Measurements from ENCODE around the gene LRP11.
"Not testable (repeated sequence)": the region's sequence is repeated elsewhere in the genome, so short reads cannot be mapped to it uniquely, and the experiment has no call there.

The LRP11 gene

DNA sequence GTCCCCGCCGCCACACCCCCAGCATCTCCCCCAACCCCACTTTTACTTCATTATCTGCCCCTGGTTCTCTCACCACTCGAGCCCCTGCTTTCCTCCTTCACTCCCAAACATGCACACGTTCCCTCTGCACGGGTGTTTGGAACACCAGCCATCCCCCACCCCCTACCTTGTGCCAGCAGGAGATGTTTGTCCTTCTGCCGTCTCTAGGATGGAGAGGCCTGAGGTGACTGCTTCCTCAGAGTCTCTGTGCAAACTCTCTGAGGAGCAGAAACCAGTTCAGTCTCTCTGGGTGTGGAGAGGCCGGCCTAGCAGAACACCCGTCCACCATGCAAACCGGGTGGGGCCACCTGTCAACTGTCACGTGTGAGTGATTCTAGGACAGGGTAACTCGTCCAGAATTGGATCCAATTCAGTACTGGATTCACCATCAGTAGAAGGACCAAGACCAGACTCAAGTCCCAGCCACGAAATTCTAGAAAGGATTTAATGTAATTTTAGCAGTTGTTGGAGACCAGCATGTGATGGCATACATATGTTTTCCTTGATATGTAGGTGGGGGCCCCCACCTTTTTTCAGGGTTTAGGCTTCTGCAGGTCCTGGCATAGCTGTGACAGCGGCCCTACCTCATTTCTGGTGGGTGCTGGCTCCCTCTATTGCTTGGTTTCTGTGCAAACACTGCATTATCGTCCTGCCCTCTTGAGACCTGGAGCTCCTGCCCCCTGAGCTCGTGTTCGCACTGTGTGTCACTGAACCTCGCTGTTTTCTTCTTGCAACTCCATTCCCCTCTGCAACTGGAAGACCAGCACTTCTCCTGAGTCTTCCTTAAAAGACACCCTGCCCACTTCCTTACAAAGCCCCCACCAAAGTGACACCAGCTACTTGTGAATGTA is 33.9 kb upstream of the LRP11 start, which contains the start of gene RAET1E:
Gene RAET1E (minus strand): TSS at position 259 of the 890 bp plus-strand sequence. CDS start 7,212 bp downstream, outside the sequence.
- no peak for DNase-seq (ENCODE audit: low spot score)

DNA sequence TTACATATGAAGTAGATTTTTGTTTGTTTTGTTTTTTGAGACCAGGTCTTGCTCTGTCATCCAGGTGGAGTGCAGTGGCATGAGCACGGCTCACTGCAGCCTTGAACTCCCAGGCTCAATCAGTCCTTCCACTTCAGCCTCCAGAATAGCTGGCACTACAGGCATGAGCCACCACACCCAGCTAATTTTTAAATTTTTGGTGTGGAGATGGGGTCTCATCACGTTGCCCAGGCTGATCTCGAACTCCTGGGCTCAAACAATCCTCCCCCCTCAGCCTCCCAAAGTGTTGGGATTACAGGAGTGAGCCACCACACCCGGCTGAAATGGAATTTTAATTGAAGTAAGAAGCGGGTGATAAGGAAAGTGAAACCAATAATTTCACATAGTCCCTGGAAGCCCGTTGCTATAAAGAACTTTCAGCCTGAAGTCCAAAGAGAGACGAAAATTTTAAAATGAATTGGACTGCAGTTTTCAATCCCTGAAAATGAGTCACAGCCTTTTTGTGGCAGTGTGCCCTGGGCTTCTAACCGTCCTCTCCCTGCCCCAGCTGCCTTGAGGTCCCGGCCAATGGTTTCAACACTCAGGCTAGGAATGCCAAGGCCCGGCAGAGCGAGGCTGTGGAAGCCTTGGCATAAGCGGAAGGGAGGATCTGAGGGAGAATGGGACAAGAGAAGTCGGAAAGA is 33.0 kb upstream of the LRP11 start:
- peak; percentile 97 for DNase-seq (ENCODE audit: low spot score)

DNA sequence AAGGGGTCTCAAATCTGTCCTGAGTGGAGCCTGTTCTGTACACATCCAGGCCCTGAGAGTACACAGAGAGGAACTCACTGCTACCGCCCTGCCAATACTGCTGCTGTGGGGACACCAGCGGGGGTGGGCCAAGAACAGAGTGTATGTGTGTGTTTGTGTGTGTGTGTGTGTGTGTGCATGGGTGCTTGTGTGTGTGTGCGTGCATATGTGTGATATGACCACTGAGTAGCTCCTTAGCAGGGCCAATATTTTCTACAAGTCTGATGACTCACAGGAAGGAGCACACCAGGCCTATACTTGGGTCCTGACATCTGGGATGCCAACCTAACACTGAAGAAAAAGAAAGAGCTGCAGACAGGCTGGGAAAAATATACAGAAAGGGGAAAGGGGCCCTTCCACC is 32.3 kb upstream of the LRP11 start:
- no peak for DNase-seq (ENCODE audit: low spot score)

DNA sequence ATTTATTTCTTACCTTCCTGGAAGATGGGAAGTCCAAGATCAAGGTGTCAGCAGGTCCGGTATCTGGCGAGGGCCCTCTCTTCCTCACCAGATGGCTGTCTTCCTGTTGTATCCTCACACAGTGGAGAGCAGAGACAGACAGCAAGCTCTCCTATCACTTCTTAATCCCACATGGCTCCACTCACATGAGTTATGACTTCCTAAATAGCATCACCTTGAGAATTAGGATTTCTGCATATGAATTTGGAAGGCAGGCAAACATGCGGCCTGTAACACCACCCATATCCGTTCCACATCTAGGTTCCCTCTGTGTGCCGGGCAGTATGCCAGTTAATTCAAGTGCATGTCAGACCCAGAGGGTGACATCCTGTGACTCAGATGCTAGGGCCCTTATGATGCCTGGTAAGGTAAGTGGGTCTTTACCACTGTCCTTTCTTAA is 31.7 kb upstream of the LRP11 start:
- DNase-seq (ENCODE audit: low spot score) = peak; percentile 56

DNA sequence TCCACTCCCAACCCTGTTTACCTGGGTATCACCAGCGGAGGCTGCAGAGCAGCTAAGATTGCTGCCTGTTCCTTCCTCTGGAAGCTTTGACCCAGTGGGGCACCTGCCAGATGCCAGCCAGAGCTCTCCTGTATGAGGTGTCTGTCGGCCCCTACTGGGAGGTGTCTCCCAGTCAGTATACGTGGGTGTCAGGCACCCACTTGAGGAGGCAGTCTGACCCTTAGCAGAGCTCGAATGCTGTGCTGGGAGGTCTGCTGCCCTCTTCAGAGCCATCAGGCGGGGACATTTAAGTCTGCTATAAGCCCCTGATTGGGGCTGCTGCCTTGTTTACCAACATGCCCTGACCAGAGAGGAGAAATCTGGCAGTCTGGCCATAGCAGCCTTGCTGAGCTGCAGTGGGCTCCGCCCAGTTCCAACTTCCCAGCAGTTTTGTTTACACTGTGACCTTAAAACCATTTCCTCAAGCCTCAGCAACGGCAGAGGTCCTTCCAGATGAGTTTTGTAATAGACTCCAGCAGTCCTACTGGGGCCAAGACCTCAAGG is 31.0 kb upstream of the LRP11 start:
- DNase-seq (ENCODE audit: low spot score) = peak; percentile 62

DNA sequence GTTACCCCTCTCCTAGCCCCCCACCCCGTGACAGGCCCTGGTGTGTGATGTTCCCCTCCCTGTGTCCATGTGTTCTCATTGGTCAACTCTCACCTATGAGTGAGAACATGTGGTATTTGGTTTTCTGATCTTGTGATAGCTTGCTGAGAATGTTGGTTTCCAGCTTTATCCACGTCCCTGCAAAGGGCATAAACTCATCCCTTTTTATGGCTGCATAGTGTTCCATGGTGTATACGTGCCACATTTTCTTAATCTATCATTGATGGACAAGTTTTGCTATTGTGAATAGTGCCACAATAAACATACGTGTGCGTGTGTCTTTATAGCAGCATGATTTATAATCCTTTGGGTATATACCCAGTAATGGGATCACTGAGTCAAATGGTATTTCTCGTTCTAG is 27.7 kb upstream of the LRP11 start:
- not testable (repeated sequence) for DNase-seq (ENCODE audit: low spot score)

DNA sequence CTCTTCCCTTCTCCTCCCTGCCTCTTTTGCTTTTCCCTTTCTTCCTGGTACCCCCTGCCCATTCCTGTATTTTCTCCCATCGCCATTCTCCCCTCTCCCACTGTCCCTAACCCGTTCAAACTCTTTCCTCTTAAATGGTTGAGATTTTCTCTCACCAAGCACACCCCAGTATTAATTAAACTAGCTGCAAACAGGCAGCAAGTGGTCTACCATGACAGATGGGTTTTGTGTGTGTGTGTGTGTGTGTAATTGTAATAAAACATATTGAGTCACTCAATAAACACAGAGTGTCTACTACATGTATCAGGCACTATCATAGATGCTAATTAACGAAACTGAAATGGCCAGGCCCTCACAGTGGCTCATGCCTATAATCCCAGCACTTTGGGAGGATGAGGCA is 27.1 kb upstream of the LRP11 start:
- DNase-seq (ENCODE audit: low spot score) = no peak

DNA sequence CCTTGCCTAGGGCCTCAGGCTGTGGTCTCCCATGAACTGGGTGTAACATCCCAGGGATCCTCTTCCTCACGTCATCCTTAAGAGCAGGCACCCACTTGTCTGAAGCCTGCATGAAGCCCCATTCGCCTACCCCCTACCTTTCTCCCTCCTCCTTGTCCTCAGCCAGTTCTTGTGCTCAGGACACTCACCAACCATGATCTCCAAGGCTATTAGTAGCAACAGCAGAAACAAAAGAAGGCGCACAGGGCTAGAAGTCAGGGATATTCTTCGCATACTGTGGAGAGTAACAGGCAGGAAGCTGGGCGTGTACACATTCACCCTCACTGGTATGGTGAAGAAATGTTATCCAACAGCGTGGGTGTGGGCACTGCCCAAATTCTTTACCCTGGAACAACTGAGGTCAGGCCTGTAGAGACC is 26.5 kb upstream of the LRP11 start:
- no peak for DNase-seq (ENCODE audit: low spot score)

DNA sequence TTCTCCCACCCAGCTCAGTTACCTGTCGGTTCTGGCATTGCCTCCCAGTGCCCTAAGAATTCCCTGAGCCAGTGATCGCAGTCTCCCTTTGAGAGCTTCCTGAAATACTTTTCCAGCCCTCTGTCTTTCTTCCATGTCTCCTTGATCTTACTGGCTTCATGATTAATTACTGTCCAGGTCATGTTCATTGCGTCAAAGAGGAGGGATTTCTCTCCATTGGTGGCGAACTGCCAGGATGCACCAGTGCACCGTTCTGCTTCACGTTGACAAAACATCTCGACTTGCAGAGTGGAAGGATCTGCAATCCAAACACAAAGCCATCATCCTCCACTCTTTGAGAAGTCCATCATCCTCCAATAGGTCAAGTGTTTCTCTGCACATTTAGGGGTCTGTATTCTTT is 25.2 kb upstream of the LRP11 start:
- no peak for DNase-seq (ENCODE audit: low spot score)

DNA sequence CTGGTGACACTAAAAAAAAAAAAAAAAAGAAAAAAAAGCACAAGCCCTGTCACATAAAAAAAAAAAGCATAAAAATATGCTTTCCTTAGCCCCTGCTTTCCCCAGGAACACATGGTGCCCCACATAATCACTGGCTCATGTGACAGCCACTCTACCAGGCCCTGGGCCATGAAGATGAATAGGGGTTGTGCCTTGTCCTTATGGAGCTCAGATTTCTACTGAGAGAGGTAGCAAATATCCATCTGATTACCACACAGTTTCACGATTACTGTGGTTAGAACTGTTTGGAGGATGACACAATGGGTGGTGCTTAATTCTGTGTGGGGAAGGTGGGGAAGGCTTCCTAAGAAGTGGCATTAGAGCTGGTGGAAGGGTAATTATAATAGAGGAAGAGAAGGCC is 24.5 kb upstream of the LRP11 start:
- DNase-seq (ENCODE audit: low spot score) = peak; percentile 72

DNA sequence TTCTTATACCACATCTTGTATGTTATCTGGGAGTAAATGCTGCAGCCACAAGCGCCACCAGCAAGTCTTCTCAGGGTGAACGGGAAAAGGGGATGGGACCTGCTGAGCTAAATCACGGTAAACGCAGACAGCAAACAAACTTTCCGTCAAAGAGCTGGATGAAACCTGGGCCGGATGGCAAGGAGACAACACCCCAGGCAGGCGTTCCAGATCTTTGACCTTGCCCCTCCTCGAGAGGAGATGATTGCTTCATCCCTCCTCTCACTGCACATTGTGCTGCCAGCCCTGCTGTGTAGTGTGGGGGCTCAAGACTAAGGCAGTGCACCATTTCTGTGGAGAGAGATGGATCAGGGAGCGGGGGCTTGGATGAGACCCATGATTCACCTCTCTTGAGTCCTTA is 23.9 kb upstream of the LRP11 start:
- no peak for DNase-seq (ENCODE audit: low spot score)

DNA sequence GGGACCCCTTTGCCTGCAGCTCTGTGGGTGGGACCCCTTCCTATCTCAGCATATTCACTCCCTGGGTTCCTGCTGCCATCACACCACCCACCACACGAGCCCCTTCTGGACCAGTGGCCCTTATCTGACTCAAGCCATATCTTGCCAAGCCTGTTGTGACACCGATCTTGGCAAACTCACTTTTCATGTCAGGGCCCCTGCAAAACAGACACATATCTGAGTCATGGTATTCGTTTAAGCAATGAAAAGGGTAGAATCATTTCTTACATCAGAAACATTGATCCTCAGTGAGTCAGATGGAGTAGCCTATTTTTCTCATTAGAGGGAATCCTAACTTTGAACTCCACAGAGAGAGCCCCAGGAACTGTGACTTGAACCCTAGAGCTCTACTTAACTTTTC is 23.2 kb upstream of the LRP11 start:
- peak; percentile 72 for DNase-seq (ENCODE audit: low spot score)

DNA sequence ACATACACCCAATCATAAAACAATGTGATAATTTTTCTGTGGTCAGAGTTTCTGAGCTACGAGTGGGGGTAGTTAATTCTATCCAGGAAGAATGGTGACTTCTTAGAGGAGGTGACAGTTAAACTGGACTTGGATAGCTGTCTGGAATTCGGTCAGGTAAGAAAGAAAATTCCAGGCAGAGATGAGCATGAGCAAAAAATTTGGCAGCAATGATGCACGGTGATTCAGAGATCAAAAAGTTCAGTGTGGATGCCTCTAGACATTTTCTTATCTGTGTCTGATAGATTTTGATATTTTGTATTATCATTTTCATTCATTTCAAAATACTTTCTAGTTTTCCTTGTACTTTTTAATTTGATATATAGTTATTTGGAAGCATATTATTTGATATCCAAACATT is 21.7 kb upstream of the LRP11 start:
- no peak for DNase-seq (ENCODE audit: low spot score)

DNA sequence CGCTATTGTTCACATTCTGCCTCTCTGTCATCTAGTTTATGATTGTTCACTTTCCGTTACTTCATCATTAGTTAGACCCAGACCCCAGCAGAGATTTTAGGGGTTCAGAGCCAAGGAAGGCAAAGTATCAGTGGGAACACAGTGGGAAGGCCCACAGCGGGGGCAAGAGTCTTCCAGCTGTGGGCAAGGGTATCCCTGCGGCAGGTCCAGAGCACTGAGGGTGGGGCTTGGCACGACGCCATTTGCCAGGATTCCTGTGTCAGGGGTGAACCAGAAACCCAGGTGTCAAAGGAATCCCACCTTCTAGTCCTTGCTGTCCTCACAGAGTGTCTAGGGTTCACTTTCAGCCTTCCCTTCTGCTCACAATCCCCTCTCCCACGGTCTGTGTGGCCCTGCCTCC is 20.5 kb upstream of the LRP11 start:
- DNase-seq (ENCODE audit: low spot score) = no peak

DNA sequence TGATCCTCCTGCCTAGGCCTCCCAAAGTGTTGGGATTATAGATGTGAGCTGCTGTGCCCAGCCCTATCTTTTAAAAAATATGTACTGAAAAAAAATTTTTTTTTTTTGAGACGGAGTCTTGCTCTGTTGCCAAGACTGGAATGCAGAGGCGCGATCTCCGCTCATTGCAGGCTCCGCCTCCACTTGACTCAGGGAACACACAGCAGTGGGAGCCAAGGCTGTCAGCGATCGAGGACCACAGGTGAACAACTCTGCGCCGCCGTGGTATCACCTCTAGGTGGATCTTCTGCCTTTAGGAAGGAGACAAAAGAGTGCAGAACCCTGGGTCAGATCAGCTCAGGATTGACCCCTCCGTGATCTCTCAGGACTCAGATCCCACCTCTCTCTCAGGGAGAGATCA is 20.1 kb upstream of the LRP11 start:
- no peak for DNase-seq (ENCODE audit: low spot score)

DNA sequence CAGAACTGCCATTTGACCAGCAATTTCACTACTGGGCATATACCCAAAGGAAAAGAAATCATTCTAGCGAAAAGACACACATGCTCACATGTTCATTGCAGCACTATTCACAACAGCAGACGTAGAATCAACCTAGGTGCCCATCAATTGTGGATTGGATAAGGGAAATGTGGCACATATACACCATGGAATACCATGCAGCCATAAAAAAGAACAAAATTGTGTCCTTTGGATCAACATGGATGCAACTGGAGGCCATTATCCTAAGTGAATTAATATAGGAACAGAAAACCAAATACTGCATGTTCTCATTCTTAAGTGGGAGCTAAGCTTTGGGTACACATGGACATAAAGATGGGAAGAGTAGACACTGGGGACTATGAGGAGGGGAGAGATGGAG is 17.7 kb upstream of the LRP11 start:
- no peak for DNase-seq (ENCODE audit: low spot score)

DNA sequence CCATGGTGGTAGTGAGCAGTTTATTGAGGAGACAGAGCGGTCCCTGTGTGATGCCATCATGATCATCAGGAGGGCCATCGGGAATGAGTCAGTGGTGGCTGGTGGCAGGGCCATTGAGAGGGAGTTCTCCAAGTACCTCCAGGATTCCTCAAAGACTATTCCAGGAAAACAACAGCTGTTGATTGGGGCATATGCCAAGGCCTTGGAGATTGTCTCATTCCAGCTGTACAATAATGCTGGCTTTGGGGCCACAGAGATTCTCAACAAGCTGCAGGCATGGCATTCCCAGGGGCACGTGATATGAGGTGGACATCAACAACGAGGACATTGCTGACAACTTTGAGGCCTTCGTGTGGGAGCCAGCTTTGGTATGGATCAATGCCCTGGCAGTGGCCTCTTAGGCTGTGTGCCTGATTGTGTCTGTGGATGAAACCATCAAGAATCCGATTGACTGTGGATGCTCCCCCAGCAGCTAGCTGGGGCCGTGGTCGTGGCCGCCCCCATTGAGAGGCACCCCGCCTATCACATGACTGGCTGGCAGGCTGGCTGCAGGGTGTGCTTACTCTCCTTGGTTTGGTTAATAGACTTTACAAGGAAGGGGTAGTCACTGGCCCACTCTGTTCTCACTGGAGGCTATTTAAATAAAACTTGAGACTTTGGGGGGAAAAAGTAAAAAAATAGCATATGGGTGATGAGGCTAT is 17.1 kb upstream of the LRP11 start:
- DNase-seq (ENCODE audit: low spot score) = no peak

DNA sequence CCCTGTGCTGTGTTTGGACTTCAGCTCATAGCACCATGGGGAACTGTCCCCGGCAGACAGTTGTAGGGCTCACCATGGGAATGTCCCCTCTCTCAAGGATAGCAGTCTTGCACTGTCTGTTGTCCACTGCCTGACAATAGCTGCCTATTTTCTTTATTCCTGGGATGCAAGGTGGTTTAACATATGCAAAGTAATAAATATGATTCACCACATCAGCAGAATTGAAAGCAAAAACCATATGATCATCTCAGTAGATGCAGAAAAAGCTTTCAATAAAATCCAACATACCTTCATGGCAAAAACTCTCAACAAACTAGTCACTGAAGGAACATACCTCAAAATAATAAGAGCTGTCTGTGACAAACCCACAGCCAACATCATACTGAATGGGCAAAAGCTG is 13.5 kb upstream of the LRP11 start:
- DNase-seq (ENCODE audit: low spot score) = no peak

DNA sequence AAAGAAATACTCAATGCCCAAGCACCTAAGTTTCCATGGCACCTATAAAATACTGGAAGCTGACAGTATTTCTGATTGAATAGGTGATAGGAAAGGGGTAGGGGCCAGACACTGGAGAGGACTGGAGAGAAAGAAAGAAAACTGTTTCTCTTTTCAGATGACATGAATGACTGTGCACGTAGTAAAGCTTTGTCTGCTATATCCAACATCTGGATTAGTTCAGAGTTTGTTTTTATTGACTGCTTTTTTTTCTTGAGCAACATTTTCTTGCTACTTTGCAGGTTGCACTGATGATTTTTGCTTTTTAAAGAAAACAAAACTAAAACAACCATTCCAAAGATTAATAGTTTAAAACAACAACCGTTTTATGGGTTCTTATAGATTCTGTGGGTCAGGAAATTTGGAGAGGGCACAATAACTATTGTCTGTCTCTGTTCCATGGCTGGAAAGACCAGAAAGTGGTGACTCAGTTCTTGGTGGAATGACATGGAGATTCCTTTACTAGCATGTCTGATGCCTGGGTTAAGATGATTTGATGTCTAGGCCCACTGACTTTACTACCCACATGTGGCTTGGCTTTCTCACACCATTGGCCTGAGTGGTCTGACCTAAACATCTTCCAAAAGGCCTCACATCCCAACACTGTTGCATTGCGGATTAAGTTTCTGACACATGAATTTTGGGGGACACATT is 12.2 kb upstream of the LRP11 start:
- peak; percentile 69 for DNase-seq (ENCODE audit: low spot score)

DNA sequence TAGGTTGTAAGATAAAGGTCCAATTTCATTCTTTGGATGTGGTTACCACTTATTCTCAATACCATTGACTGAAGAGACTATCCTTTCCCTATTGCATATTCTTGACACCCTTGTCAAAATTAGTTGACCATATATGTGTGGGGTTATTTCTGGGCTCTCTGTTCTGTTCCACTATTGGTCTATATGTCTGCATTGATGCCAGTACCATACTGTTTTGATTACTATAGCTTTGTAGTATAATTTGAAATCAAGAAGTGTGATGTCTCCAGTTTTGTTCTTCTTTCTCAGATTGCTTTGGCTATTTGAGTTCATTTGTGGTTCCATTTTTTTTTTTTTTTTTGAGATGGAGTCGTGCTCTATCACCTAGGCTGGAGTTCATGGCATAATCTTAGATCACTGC is 8.1 kb upstream of the LRP11 start:
- DNase-seq (ENCODE audit: low spot score) = no peak

DNA sequence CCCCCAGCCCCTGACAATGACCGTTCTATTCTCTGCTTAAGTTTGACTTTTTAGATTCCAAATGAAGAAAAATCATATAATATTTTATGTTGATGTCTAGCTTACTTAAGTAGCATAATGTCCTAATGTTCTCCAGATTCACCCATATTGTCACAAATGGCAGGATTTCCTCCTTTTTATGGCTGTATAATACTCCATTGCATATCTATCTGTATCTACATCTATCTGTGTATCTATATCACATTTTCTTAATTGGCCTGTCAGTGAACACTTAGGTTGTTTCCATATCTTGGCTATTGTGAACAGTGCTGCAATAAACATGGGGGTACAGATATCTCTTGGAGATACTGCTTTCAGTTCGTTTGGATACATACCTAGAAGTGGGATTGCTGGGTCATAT is 7.0 kb upstream of the LRP11 start:
- DNase-seq (ENCODE audit: low spot score) = no peak
